Esophagus squamous epithelium (tissue), 5 donors: ENCODE data around the gene ZNF275. TPM values are rescaled to one million over a fixed set of nuclear protein-coding genes. Genes with fewer than 3 reads are reported as not detected.
A peak's percentile ranks its signal among the peaks of the same experiment; 100 is the strongest.

Source experiments
- DNase-seq: peaks from one replicate; lab custom pipeline; 2025; lab: John Stamatoyannopoulos, UW
- H3K27ac ChIP-seq, 4 donors: fragments of 200-600 bp; sonication (generic); one replicate each; pipeline ENCODE4 v1.5.1; 2016 to 2019; ENCODE audit warnings: mild to moderate bottlenecking in 1 of 4
- H3K27me3 ChIP-seq, 4 donors: fragments of 200-600 bp; sonication (generic); 1 replicate in 3 of 4; 2 replicates in 1 of 4; pipeline versions ENCODE4 v1.5.1 to v1.6.0; 2017 to 2021; ENCODE audit warnings: antibody characterized with exemption in 1 of 4
- H3K36me3 ChIP-seq, 3 donors: fragments of 200-600 bp; sonication (generic); one replicate each; pipeline ENCODE4 v1.5.1; 2016 to 2019
- H3K4me1 ChIP-seq, 3 donors: fragments of 200-600 bp; sonication (generic); one replicate each; pipeline ENCODE4 v1.5.1; 2017 to 2019
- H3K4me3 ChIP-seq, 4 donors: fragments of 200-600 bp; sonication (generic); 1 replicate in 3 of 4; 2 replicates in 1 of 4; pipeline ENCODE4 v1.5.1; 2016 to 2019; ENCODE audit warnings: mild to moderate bottlenecking in 2 of 4, moderate library complexity in 1 of 4
- H3K9me3 ChIP-seq, 3 donors: fragments of 200-600 bp; sonication (generic); one replicate each; pipeline ENCODE4 v1.5.1; 2016 to 2019
- CTCF ChIP-seq, 6 experiments: fragments of 450-650 bp in 4 of 6; fragments of 200-600 bp in 2 of 6; sonication (generic) in 2 of 6; IDR thresholded peaks; one replicate each; pipeline ENCODE4 v1.5.1; 2016 to 2019; ENCODE audit warnings: antibody characterized with exemption in 6 of 6, mild to moderate bottlenecking in 4 of 6, moderate library complexity in 4 of 6
- POLR2A ChIP-seq, 4 donors: fragments of 450-650 bp; IDR thresholded peaks; one replicate each; pipeline ENCODE4 v1.6.1; 2017; ENCODE audit warnings: antibody characterized with exemption in 4 of 4, mild to moderate bottlenecking in 4 of 4, moderate library complexity in 3 of 4
- WGBS, 2 donors: methylation state at CpG; one replicate each; pipeline ENCODE4 v1.1.5; 2018; 5-methylcytosine and 5-hydroxymethylcytosine counted together
- intact Hi-C: fragments of 100-400 bp; cut with DNase I; formaldehyde crosslinking; loops from one replicate; pipeline ENCODE4 v1.15.0; 2022
- total RNA-seq, 4 donors: library from RNA; depleted of rRNA; stranded (reverse); fragments of >200 nt; gene quantifications; one replicate each; pipeline ENCODE4 v1.1.0, GENCODE V29; 2016
- donor health status: DM: yes; HTN: yes; CAD: no.

ZNF275 gene
- total RNA-seq, 4 donors from 2014 or later, result 1.5 to 6.5 (median 2.9) TPM

- no peak for TF ChIP-seq CTCF (IDR thresholded peaks at IDR 0.05)
- Histone ChIP-seq H3K27ac (peak overlapping the region; percentile 38 to 74 (median 64)), H3K4me1 (peaks cover 0 to 23% (median 0%) of the 10 kb centered on the region in 3 donors), H3K9me3 (no peaks in the 10 kb centered on the region), H3K36me3 (peaks cover 0 to 14% (median 0%) of the 10 kb centered on the region in 3 donors), H3K4me3 (peak overlapping the region; percentile 53 to 77 (median 61)), H3K27me3 (no peaks in the 10 kb centered on the region)
- intact Hi-C loops, result no loop called here
- WGBS, 2 donors, result 61 to 75% methylated on average over 7 of the region's 16 CpGs
- no peak for DNase-seq
These were observed 822 bp downstream of the ZNF275 start for GRCh38 chrX:153334654-153335295.

GRCh38 chrX:153336121-153336894, 2.4 kb downstream of the ZNF275 start:
- no peak for DNase-seq
- Histone ChIP-seq H3K27ac (no peak overlapping the region), H3K9me3 (no peaks in the 10 kb centered on the region), H3K27me3 (no peaks in the 10 kb centered on the region), H3K4me3 (no peak overlapping the region), H3K4me1 (peaks cover 0 to 23% (median 0%) of the 10 kb centered on the region in 3 donors), H3K36me3 (peaks cover 0 to 14% (median 0%) of the 10 kb centered on the region in 3 donors)
- intact Hi-C loops, result no loop called here
- WGBS, 2 donors, result 67 to 71% methylated on average over 3 to 7 of the region's 11 CpGs
- no peak for TF ChIP-seq CTCF (IDR thresholded peaks at IDR 0.05)
- no peak for TF ChIP-seq POLR2A (IDR thresholded peaks at IDR 0.05)

GRCh38 chrX:153336988-153337387, 3.0 kb downstream of the ZNF275 start:
- intact Hi-C loops, result no loop called here
- H3K36me3 ChIP-seq, result peaks cover 0 to 14% (median 0%) of the 10 kb centered on the region in 3 donors
- 80 to 82% methylated on average over 1 to 5 of the region's 5 CpGs for WGBS, 2 donors
- H3K4me3 ChIP-seq, result no peak overlapping the region
- TF ChIP-seq CTCF (IDR thresholded peaks at IDR 0.05), result no peak
- H3K27ac ChIP-seq, result no peak overlapping the region
- H3K4me1 ChIP-seq, result peaks cover 0 to 23% (median 0%) of the 10 kb centered on the region in 3 donors
- H3K9me3 ChIP-seq, result no peaks in the 10 kb centered on the region
- no peaks in the 10 kb centered on the region for H3K27me3 ChIP-seq
- no peak for DNase-seq

GRCh38 chrX:153338836-153339235, 4.9 kb downstream of the ZNF275 start:
- peaks cover 0 to 17% (median 0%) of the 10 kb centered on the region in 3 donors for H3K4me1 ChIP-seq
- no peaks in the 10 kb centered on the region for H3K27me3 ChIP-seq
- peaks cover 0 to 14% (median 0%) of the 10 kb centered on the region in 3 donors for H3K36me3 ChIP-seq
- no peak for DNase-seq
- 81 to 84% methylated on average over 3 to 4 of the region's 7 CpGs for WGBS, 2 donors
- no peak for TF ChIP-seq POLR2A (IDR thresholded peaks at IDR 0.05)
- no peak for TF ChIP-seq CTCF (IDR thresholded peaks at IDR 0.05)
- H3K27ac ChIP-seq, result no peak overlapping the region
- intact Hi-C loops, result no loop called here
- no peak overlapping the region for H3K4me3 ChIP-seq
- H3K9me3 ChIP-seq, result no peaks in the 10 kb centered on the region

GRCh38 chrX:153339662-153340061, 5.7 kb downstream of the ZNF275 start:
- no peaks in the 10 kb centered on the region for H3K9me3 ChIP-seq
- 79 to 92% methylated on average over 2 to 3 of the region's 4 CpGs for WGBS, 2 donors
- TF ChIP-seq CTCF (IDR thresholded peaks at IDR 0.05) (no peak), POLR2A (IDR thresholded peaks at IDR 0.05) (no peak)
- H3K4me3 ChIP-seq, result no peak overlapping the region
- H3K36me3 ChIP-seq, result peaks cover 0 to 22% (median 0%) of the 10 kb centered on the region in 3 donors
- no peak overlapping the region for H3K27ac ChIP-seq
- no peak for DNase-seq
- intact Hi-C loops, result no loop called here
- peaks cover 0 to 12% (median 0%) of the 10 kb centered on the region in 3 donors for H3K4me1 ChIP-seq
- H3K27me3 ChIP-seq, result no peaks in the 10 kb centered on the region
